GM13977 (cell line): ENCODE measurements around the gene FCGBP.

Source experiments
- DNase-seq: peaks from one replicate; pipeline ENCODE4 v3.0.0; 2012; ENCODE audit warnings: low spot score
- in situ Hi-C: fragments of 300-500 bp; cut with MboI; formaldehyde crosslinking; loops from one replicate; pipeline ENCODE4 v1.12.0; 2022; ENCODE audit warnings: low sequenced_read_pairs, low pct_unique_long_range_greater_than_20kb, mixed read lengths, inconsistent platforms; ENCODE audit not compliant: unreplicated experiment
- TF ChIP-seq, protein P1 (sequence below): IDR thresholded peaks from 2 replicates; pipeline ENCODE4 v1.5.1; 2012; ENCODE audit warnings: mild to moderate bottlenecking, control low read depth; ENCODE audit not compliant: insufficient read depth; ENCODE audit errors: extremely low read depth, missing control alignments

The FCGBP gene

DNA sequence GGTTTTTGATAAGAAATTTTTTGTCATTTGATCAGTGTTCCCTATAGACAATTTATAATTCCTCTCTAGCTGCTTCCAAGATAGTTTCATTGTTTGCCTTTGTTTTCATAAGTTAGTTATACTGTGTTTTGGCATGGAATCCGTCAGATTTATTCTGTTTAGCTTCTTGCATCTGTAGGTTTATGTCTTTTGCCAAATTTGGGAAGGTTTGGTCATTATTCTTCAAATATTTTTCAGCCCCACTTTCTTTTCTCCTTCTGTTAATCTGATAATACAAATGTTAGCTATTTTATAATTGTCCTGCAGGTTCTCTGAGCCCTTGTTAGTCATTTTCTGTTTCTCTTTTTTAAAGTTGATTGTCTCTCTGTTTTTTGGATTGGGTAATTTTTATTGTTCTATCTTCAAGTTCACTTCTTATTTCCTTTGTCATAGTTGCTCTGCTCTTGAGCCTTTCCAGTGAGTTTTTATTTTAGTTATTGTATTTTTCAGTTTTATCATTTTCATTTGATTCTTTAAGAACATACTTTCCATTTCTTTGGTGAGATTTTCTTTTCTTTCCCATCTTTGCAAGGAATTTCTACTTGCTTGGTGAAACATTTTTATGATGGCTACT is 5.9 kb upstream of the FCGBP start:
- in situ Hi-C loops = no loop called here
- DNase-seq = no peak
- TF ChIP-seq, protein P1, sequence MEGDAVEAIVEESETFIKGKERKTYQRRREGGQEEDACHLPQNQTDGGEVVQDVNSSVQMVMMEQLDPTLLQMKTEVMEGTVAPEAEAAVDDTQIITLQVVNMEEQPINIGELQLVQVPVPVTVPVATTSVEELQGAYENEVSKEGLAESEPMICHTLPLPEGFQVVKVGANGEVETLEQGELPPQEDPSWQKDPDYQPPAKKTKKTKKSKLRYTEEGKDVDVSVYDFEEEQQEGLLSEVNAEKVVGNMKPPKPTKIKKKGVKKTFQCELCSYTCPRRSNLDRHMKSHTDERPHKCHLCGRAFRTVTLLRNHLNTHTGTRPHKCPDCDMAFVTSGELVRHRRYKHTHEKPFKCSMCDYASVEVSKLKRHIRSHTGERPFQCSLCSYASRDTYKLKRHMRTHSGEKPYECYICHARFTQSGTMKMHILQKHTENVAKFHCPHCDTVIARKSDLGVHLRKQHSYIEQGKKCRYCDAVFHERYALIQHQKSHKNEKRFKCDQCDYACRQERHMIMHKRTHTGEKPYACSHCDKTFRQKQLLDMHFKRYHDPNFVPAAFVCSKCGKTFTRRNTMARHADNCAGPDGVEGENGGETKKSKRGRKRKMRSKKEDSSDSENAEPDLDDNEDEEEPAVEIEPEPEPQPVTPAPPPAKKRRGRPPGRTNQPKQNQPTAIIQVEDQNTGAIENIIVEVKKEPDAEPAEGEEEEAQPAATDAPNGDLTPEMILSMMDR = no peak

DNA sequence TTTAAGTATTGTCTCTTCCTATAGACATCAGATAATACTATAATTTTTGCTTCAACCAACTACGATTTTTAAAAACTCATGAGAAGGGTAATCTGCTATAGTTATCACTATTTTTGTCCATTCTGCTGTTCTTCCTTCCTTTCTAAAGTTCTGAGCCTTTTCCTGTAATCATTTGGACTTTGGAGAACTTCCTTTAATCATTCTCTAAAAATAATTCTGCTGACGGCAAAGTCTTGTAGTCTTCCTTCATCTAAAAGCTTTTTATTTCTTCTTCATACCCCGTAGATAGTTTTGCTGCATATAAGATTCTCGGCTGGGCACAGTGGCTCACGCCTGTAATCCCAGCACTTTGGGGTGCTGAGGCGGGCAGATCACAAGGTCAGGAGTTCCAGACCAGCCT is 5.1 kb upstream of the FCGBP start:
- in situ Hi-C loops = no loop called here
- TF ChIP-seq, protein P1 = no peak
- DNase-seq = no peak

DNA sequence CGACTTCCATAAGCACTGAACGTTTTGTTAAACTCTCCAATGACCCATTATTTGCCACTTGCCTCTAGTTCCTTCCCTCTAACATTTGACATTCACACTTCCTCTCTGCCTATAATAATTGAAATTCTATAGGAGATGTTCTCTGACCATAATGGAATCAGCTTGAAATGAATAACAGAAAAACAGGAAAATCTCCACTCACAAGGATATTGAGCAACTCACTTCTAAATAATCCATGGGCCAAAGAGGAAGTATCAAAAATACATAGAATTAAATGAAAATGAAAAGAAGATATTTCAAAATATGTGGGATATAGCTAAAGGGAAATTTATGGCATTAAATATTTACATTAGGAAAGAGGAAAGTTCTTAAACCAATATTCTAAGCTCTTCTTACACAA is 3.4 kb upstream of the FCGBP start:
- in situ Hi-C loops = no loop called here
- no peak for DNase-seq
- TF ChIP-seq, protein P1 = no peak

DNA sequence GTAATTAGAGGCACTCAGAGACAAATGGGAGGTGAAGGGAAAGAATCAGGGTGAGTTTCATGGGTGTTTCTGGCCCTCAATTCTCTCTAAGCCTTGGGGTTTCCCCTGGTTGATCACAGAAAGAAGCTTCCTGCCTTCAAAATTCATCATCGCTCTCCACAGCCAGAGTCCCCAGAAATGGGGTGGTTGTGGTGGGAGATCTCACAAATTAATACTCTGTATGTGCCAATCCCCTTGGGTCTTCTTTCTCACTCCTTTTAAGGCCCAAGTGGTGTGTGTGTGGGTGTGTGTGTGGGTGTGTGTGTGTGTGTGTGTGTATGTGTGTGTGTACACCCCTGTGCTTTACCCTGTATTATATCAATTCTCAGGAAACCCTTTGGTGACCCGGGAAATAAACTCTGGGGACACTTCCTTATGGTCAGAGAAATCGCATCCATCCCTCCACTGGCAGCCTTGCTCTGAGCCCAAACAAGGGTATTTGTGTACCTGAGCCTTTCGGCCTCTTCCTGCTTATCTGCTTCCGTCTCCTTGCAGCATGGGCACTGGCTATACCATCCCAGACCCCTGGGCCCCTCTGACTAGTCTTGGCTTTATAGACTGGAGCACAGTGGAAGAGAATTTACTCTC is 2.8 kb upstream of the FCGBP start:
- DNase-seq = peak; percentile 65
- in situ Hi-C loops = no loop called here

DNA sequence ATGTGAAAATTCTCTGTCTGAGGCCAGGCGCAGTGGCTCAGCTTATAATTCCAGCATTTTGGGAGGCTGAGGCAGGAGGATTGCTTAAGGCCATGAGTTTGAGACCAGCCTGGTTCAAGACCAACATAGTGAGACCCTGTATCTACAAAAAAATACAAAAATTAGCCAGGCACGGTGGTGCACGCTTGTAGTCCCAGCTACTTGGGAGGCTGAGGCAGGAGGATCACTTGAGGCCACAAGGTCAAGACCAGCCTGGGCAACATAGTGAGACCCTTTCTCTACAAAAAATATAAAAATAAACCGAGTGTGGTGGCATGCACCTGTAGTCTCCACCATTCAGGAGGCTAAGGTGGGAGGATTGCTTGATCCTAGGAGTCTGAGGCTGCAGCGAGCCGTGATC is 2.2 kb upstream of the FCGBP start:
- in situ Hi-C loops = no loop called here
- no peak for DNase-seq
- TF ChIP-seq, protein P1 = no peak

More for the DNA sequence above, 2.8 kb upstream of the FCGBP start:
- TF ChIP-seq, protein P1 = no peak

DNA sequence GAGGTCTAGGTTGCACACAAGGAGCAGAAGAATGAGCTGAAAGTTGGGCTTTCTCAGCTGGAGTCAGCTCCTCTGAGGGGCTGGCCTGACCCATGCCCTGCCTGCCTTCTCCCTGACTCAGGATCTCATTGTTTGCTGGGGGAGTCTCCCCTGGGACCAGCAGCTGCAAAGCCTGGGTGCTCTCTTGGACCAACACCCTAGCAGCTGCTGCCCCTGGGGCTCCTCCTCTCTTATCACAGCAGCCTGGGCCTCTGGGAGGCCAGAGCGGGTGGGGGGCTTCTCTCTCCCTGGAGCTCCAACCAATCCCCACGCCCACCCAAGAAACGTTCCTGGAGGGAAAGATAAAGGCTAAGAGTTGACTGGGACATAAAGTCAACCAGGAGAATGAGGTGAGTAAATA is 1.6 kb upstream of the FCGBP start:
- in situ Hi-C loops = no loop called here
- no peak for DNase-seq
- TF ChIP-seq, protein P1 = no peak
